ENCODE measurements around the gene KRTAP19-2. TPM values are rescaled to one million over a fixed set of nuclear protein-coding genes. Genes with fewer than 3 reads are reported as not detected.

Gene KRTAP19-2
- polyA plus RNA-seq, 1 donor from 2014 or later: not detected

DNA sequence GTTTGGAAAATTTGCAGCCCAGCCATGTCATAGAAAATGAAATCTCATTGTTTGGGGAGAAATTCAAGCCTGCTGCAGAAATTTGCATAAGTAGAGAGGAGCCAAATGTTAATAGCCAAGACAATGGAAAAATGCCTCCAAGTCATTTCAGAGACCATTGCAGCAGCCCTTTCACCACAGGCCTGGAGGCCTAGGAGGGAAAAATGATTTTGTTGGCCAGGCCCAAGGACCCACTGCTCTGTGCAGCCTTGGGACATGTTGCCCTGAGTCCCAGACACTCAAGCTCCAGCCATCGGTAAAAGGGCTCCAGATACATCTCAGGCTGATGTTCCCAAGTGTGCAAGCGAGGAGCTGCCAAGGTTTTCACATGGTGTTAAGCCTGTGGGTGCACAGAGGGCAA is 1.1 kb downstream of the KRTAP19-2 start:
- no peak overlapping the region for H2AFZ ChIP-seq (ENCODE audit: low read depth, low read length)
- no peak overlapping the region for H3K4me3 ChIP-seq (ENCODE audit: low read length)
- H3K27ac ChIP-seq (ENCODE audit: low read length): no peak overlapping the region
- no peaks in the 10 kb centered on the region for H3K9me2 ChIP-seq (ENCODE audit: insufficient read depth, low read length)
- H3K9ac ChIP-seq (ENCODE audit: low read length): no peak overlapping the region
- no peaks in the 10 kb centered on the region for H3F3A ChIP-seq (ENCODE audit: insufficient read depth, low read length, poor library complexity, severe bottlenecking)
- TF ChIP-seq, protein P1, sequence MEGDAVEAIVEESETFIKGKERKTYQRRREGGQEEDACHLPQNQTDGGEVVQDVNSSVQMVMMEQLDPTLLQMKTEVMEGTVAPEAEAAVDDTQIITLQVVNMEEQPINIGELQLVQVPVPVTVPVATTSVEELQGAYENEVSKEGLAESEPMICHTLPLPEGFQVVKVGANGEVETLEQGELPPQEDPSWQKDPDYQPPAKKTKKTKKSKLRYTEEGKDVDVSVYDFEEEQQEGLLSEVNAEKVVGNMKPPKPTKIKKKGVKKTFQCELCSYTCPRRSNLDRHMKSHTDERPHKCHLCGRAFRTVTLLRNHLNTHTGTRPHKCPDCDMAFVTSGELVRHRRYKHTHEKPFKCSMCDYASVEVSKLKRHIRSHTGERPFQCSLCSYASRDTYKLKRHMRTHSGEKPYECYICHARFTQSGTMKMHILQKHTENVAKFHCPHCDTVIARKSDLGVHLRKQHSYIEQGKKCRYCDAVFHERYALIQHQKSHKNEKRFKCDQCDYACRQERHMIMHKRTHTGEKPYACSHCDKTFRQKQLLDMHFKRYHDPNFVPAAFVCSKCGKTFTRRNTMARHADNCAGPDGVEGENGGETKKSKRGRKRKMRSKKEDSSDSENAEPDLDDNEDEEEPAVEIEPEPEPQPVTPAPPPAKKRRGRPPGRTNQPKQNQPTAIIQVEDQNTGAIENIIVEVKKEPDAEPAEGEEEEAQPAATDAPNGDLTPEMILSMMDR (IDR thresholded peaks at IDR 0.05; ENCODE audit: poor library complexity, severe bottlenecking): no peak
- no peak for TF ChIP-seq RAD21 (conservative IDR thresholded peaks at IDR 0.05)
- no peak for TF ChIP-seq TAF1 (IDR thresholded peaks at IDR 0.05; ENCODE audit: low read depth)
- no peak for TF ChIP-seq EZH2 (IDR thresholded peaks at IDR 0.05; ENCODE audit: borderline replicate concordance, insufficient read depth, low read length, poor library complexity, severe bottlenecking)
- no peaks in the 10 kb centered on the region for H3K9me3 ChIP-seq (ENCODE audit: low read length)
- no peaks in the 10 kb centered on the region for H4K20me1 ChIP-seq (ENCODE audit: insufficient read depth)
- H3K4me2 ChIP-seq (ENCODE audit: low read length): no peak overlapping the region
- H3K36me3 ChIP-seq (ENCODE audit: insufficient read depth, low read length): no peaks in the 10 kb centered on the region
- no peaks in the 10 kb centered on the region for H3K79me2 ChIP-seq (replicated peaks; ENCODE audit: insufficient read depth, low read length)
- no peaks in the 10 kb centered on the region for H3K27me3 ChIP-seq (ENCODE audit: insufficient read depth, low read depth, low read length)

GRCh38 chr21:30482130-30482529 is 5.1 kb downstream of the KRTAP19-2 start:
- Histone ChIP-seq H3K9me3 (ENCODE audit: low read length) (no peaks in the 10 kb centered on the region), H3K4me2 (ENCODE audit: low read length) (no peak overlapping the region), H3K36me3 (ENCODE audit: insufficient read depth, low read length) (no peaks in the 10 kb centered on the region), H3F3A (ENCODE audit: insufficient read depth, low read length, poor library complexity, severe bottlenecking) (no peaks in the 10 kb centered on the region), H3K27me3 (ENCODE audit: insufficient read depth, low read depth, low read length) (no peaks in the 10 kb centered on the region), H3K9me2 (ENCODE audit: insufficient read depth, low read length) (no peaks in the 10 kb centered on the region), H3K9ac (ENCODE audit: low read length) (no peak overlapping the region), H4K20me1 (ENCODE audit: insufficient read depth) (no peaks in the 10 kb centered on the region), H3K79me2 (replicated peaks; ENCODE audit: insufficient read depth, low read length) (no peaks in the 10 kb centered on the region), H3K27ac (ENCODE audit: low read length) (no peak overlapping the region), H3K4me3 (ENCODE audit: low read length) (no peak overlapping the region), H2AFZ (ENCODE audit: low read depth, low read length) (no peak overlapping the region)
- TF ChIP-seq REST (IDR thresholded peaks at IDR 0.05; ENCODE audit: borderline replicate concordance) (no peak), RAD21 (conservative IDR thresholded peaks at IDR 0.05) (no peak), MXI1 (conservative IDR thresholded peaks at IDR 0.05; ENCODE audit: poor library complexity, severe bottlenecking) (no peak), SMC3 (conservative IDR thresholded peaks at IDR 0.05; ENCODE audit: poor library complexity) (no peak), TAF1 (IDR thresholded peaks at IDR 0.05; ENCODE audit: low read depth) (no peak), POLR2AphosphoS5 (IDR thresholded peaks at IDR 0.05) (no peak), EZH2 (IDR thresholded peaks at IDR 0.05; ENCODE audit: borderline replicate concordance, insufficient read depth, low read length, poor library complexity, severe bottlenecking) (no peak)
- TF ChIP-seq, protein P1 (IDR thresholded peaks at IDR 0.05; ENCODE audit: poor library complexity, severe bottlenecking): no peak

Measured in neural cell (in vitro differentiated cells).